ENCODE measurements around the gene PRKCG.
A peak's percentile ranks its signal among the peaks of the same experiment; 100 is the strongest.

PRKCG gene

GRCh38 chr19:53900191-53900860, 18.3 kb downstream of the PRKCG start:
- no peak for DNase-seq

GRCh38 chr19:53903055-53903680, 21.2 kb downstream of the PRKCG start:
- no peak for DNase-seq

DNA sequence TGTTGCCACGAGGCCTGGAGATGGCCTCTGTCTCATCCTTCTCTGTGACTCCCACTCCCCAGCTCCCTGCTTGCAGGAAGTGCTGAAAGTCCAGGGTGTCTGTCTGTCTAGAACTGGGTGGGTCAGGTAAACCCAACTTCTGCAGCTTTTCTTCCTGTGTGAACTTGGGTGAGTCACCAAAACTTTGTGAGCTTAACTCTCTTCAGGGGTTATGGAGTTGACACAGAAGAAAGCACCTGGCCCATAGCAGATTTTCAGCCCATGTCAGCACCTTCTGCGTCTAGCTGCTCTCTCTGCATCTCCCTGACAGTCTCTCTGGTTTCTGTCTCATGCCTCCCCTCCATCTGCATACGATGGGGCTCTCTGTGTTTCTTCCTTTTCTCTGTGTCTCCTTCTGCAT, 22.9 kb downstream of the PRKCG start:
- DNase-seq, result no peak

GRCh38 chr19:53905787-53906186, 23.8 kb downstream of the PRKCG start:
- no peak for DNase-seq

DNA sequence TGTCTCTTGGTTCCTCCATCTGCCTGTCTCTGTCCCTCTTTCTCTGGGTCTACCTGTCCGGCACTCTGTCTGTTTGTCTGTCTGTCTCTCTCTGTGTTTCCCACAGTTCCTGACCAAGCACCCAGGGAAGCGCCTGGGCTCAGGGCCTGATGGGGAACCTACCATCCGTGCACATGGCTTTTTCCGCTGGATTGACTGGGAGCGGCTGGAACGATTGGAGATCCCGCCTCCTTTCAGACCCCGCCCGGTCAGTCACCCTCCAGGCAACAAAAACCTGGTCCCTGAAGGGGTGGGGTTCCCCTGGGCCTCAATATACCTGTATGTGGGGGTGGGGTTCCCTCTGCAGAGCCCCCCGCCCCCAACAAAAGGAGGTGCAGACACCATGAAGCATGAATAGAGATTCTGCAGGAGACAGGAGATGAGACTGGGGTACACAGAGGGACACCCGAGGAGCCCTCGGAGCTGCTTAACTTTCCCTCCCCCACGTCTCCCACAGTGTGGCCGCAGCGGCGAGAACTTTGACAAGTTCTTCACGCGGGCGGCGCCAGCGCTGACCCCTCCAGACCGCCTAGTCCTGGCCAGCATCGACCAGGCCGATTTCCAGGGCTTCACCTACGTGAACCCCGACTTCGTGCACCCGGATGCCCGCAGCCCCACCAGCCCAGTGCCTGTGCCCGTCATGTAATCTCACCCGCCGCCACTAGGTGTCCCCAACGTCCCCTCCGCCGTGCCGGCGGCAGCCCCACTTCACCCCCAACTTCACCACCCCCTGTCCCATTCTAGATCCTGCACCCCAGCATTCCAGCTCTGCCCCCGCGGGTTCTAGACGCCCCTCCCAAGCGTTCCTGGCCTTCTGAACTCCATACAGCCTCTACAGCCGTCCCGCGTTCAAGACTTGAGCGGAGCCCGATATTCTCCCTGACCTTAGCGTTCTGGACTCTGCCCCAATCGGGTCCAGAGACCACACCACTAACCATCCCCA, 24.5 kb downstream of the PRKCG start:
- no peak for DNase-seq

DNA sequence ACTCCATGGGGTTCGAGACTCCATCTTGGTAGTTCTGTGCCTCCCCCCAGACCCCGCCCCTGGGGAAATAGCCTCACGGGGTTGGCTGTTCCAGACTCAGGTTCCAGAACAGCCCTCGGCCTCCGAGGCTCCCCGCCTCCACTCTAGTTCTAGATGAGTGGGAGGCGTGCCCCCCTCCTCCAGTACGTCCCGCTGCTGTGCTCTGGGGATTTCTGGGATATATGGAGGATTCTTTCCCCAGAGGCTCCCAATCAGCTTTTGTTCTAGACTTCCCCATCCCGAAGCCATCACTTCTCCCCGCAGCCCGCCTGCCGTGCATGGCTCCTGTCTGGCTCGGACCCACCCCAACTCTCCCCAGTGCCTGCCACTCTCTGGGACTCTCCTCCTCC, 25.2 kb downstream of the PRKCG start:
- DNase-seq, result no peak

DNA sequence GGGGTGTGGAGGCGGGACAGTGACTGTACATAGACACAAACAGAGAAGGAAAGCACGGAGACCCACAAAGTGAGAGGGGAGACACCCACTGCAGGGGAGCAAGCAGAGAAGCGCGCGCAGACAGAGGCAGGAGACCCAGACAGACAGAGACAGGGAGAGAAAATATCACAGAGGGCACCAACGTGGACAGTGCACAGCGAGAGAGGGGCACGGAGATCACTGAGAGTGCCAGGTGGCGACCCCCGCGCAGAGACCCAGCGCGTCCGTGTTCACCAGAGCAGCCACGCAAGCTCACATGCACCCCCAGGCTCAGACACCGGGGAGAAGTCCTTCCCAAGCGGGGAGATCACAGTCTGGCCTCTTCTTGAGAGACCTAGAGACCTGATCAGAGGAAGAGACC, 25.7 kb downstream of the PRKCG start:
- DNase-seq, result no peak

GRCh38 chr19:53908106-53908934, 26.3 kb downstream of the PRKCG start:
- peak in 1 of 2 experiments; percentile 32 for DNase-seq

DNA sequence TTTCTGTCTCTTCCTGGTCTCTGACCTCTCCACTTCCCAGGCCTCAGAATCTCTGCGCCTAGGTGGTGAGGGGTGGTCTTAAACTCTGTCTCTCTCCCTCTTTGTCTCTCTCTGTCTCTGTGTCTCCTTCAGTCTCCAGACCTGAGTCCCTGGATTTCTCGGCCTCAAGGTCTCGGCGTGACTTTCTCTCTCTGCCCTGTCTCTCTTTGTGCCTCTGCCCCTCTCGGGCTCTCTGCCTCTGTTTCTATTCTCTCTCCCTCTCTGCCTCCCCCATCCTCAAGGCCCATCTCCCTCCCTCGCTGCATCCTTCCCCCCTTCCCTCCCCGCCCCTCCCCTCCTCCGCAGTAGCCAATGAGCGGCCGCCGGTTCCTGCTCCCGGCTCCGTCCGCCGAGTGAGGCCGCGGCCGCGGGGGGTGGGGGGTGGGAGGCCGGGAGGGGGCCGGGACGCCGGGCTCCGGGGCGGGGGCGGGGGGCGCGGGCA, 27.0 kb downstream of the PRKCG start, which contains the start of gene CACNG7:
Gene CACNG7 (plus strand): TSS at position 344 of the 481 bp plus-strand sequence. CDS start 3,554 bp downstream, outside the sequence.
- no peak for DNase-seq

DNA sequence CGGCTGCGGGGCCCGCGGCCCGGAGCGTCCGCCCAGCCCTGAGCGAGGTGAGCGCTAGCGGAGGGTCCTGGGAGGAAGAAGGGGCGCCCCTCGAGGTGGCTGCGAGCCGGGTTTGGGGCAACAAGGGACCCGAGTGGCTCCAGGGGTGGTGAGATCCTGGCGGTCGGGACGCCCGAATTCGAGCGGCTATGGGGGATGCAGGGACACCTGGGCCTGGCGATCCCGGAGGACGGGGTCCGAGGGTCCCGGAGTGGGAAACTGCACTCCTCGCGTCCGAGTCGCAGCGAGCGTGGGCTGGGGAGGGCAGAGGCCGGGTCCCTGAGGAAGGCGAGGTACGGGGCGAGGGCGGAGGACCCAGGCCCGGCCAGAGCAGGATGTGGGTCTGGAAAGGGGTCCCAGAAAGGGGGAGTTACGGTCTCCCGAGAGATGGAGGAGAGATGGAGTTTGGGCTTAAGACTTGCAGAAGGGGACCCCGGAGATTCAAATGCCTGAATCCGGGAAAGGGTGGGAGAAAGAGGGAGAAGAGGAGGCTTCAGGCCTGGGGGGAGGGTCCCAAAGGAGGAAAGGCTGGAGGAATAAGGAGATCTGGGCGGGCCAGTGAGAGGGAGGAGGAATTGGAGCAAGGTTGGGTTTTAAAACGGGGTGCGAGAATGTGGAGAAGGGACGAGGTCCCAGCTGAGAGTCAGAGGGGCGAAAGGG, 27.6 kb downstream of the PRKCG start:
- no peak for DNase-seq

- DNase-seq, result no peak
Measured at GRCh38 chr19:53910170-53910518, 28.1 kb downstream of the PRKCG start.

GRCh38 chr19:53912653-53913052, 30.7 kb downstream of the PRKCG start:
- DNase-seq, result no peak

GRCh38 chr19:53915000-53915399, 33.0 kb downstream of the PRKCG start:
- no peak for DNase-seq

GRCh38 chr19:53916004-53916403, 34.0 kb downstream of the PRKCG start:
- DNase-seq, result no peak

DNA sequence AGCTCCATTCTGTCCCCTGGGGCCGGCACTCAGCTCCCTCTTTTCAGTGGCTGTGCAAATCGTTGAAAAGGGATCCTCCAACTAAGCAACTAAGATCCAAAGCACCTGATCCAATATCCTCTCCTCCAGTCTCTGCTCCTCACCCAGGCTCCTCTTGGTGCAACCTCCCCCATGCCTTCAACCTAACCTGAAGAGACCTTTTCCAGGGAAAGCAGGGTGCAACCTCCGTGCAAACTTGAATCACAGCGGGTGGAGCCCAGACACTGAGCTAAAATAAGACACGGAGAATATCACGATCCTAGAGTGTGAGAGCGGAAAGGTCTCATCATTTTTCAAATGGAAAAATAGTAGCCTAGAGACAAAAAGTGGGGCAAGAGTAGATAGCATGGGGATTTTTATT, 35.4 kb downstream of the PRKCG start:
- no peak for DNase-seq

DNA sequence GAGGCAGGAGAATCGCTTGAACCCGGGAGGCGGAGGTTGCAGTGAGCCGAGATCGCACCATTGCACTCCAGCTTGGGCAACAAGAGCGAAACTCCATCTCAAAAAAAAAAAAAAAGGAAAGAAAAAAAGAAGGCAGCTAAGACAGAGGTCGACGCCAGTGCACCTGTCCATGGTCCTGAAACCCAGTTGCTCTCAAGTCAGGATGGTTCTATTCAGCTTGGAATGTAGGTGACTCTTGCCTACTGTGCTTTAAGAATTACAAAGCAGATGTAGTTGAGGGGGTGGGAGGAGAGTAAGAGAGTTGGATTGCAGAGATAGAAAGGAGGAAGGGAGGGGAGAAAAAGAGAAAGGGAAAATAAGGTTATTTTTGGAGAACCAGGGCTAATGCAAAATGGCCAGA, 45.7 kb downstream of the PRKCG start:
- no peak for DNase-seq

DNA sequence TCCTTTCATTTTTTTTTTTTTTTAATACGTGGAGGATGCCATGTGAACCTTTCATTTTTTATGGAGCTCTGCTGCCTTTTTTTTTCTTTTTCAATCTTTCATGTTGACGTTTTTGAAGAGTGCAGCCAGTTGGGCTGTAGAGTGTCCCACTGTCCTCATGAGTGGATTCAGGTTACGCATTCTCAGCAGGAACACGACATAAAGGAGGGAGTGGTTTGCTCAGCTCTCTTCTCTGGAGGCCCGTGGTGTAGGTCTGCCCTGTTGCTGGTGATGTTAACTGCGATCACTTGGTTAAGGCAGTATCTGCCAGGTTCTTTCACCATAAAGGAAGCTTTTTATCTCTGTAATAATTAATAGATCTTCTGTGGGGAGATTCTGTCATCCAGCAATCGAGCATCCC, 54.0 kb downstream of the PRKCG start:
- DNase-seq, result no peak

GRCh38 chr19:53942001-53942786, 60.2 kb downstream of the PRKCG start:
- no peak for DNase-seq

DNA sequence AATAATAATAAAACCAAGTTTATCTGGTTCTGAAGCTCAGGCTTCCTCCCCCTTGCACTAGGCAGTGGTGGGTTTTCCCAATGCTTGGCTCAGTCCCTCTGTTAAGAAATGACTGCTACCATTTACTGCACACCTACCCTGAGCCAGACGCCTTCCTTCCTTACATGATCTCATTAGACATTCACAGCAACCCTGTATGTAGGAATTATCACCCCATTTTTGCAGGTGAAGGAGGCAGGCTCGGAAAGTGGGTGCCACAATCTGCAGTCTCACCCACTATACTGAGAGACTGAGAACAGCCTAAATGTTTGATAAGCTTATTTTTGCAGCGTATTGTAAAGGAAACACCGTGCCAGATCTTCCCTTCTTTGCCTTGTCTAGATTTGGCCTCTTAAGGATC, 62.4 kb downstream of the PRKCG start:
- DNase-seq, result no peak

- no peak for DNase-seq
Measured at GRCh38 chr19:53944933-53945332, 62.9 kb downstream of the PRKCG start.

GRCh38 chr19:53945441-53945840, 63.4 kb downstream of the PRKCG start:
- peak; percentile 21 to 69 for DNase-seq
